Prostate gland (tissue), 2 donors: ENCODE results near the gene AASDHPPT. TPM values are rescaled to one million over a fixed set of nuclear protein-coding genes. Genes with fewer than 3 reads are reported as not detected.
A peak's percentile ranks its signal among the peaks of the same experiment; 100 is the strongest.

ENCODE experiments used
- DNase-seq: peaks from one replicate; pipeline ENCODE4 v3.0.0-alpha.2; 2019; ENCODE audit warnings: low spot score
- H3K27ac ChIP-seq, 2 donors: fragments of 200-600 bp; sonication (generic); 2 replicates each; pipeline ENCODE4 v1.5.1; 2017 to 2019
- H3K27me3 ChIP-seq: fragments of 200-600 bp; sonication (generic); replicated peaks from 2 replicates; pipeline ENCODE4 v1.5.1; 2019; ENCODE audit not compliant: insufficient read depth
- H3K36me3 ChIP-seq, 2 donors: fragments of 200-600 bp; sonication (generic); 1 replicate in 1 of 2; 2 replicates in 1 of 2; pipeline versions ENCODE4 v1.5.1 to v1.8.1; 2017 to 2019
- H3K4me1 ChIP-seq: fragments of 200-600 bp; sonication (generic); replicated peaks from 2 replicates; pipeline ENCODE4 v1.5.1; 2019
- H3K4me3 ChIP-seq, 2 donors: fragments of 200-600 bp; sonication (generic); 2 replicates each; pipeline ENCODE4 v1.5.1; 2017 to 2019
- H3K9me3 ChIP-seq: fragments of 200-600 bp; sonication (generic); 2 replicates; pipeline ENCODE4 v1.5.1; 2017
- POLR2A ChIP-seq: fragments of 450-650 bp; IDR thresholded peaks from one replicate; pipeline ENCODE4 v1.6.1; 2016; ENCODE audit warnings: antibody characterized with exemption, mild to moderate bottlenecking
- POLR2AphosphoS5 ChIP-seq: sonication (generic); formaldehyde crosslinking; IDR thresholded peaks from one replicate; pipeline ENCODE4 v1.6.1; 2017; ENCODE audit warnings: antibody characterized with exemption
- WGBS: methylation state at CpG from one replicate; pipeline ENCODE4 v1.1.5; 2018; 5-methylcytosine and 5-hydroxymethylcytosine counted together
- intact Hi-C: fragments of 100-400 bp; cut with DNase I; formaldehyde crosslinking; loops from one replicate; pipeline ENCODE4 v1.14.2; 2022
- total RNA-seq, 2 donors: library from RNA; depleted of rRNA; stranded (reverse); fragments of >200 nt; gene quantifications; one replicate each; pipeline ENCODE4 v1.1.0, GENCODE V29; 2016
- TF ChIP-seq, protein P1 (sequence below), 4 experiments: fragments of 200-600 bp in 2 of 4; fragments of 450-650 bp in 2 of 4; sonication (generic) in 2 of 4; IDR thresholded peaks; 1 replicate in 3 of 4; 2 replicates in 1 of 4; pipeline ENCODE4 v1.5.1; 2016 to 2019; ENCODE audit warnings: antibody characterized with exemption in 4 of 4, mild to moderate bottlenecking in 2 of 4, moderate library complexity in 2 of 4

The AASDHPPT gene
- total RNA-seq, 2 donors from 2014 or later, result 37.2 to 37.8 TPM

DNA sequence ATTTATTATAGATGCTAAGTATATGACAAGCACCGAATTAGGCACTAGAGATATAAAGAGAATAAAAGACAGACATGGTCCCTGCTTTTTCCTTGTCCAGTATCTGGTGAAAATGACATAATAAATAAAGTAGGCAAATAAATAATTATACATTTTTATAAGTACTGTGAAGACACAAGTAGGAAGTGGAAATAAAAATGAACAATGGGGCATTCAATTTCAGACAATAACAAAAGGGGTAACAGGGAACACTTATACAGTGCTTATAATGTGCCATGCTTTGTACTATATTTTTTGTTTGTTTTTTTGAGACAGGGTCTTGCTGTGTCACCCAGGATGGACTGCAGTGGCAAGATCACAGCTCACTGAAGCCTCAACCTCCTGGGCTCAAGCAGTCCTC lies 4.7 kb upstream of the AASDHPPT start:
- no peak overlapping the region for H3K27ac ChIP-seq
- H3K4me3 ChIP-seq, result no peak overlapping the region
- no peaks in the 10 kb centered on the region for H3K9me3 ChIP-seq
- 79% methylated on average over 1 of the region's 1 CpG for WGBS
- no peaks in the 10 kb centered on the region for H3K4me1 ChIP-seq
- no peaks in the 10 kb centered on the region for H3K27me3 ChIP-seq
- TF ChIP-seq, protein P1, sequence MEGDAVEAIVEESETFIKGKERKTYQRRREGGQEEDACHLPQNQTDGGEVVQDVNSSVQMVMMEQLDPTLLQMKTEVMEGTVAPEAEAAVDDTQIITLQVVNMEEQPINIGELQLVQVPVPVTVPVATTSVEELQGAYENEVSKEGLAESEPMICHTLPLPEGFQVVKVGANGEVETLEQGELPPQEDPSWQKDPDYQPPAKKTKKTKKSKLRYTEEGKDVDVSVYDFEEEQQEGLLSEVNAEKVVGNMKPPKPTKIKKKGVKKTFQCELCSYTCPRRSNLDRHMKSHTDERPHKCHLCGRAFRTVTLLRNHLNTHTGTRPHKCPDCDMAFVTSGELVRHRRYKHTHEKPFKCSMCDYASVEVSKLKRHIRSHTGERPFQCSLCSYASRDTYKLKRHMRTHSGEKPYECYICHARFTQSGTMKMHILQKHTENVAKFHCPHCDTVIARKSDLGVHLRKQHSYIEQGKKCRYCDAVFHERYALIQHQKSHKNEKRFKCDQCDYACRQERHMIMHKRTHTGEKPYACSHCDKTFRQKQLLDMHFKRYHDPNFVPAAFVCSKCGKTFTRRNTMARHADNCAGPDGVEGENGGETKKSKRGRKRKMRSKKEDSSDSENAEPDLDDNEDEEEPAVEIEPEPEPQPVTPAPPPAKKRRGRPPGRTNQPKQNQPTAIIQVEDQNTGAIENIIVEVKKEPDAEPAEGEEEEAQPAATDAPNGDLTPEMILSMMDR (IDR thresholded peaks at IDR 0.05), result no peak
- TF ChIP-seq POLR2AphosphoS5, result no peak
- no peak for TF ChIP-seq POLR2A
- no peaks in the 10 kb centered on the region for H3K36me3 ChIP-seq
- intact Hi-C loops, result no loop called here
- DNase-seq, result no peak

- Histone ChIP-seq H3K9me3 (no peaks in the 10 kb centered on the region), H3K4me1 (no peaks in the 10 kb centered on the region), H3K27me3 (no peaks in the 10 kb centered on the region), H3K4me3 (peak overlapping the region; percentile 80 to 92), H3K27ac (peak overlapping the region; percentile 96 to 98), H3K36me3 (no peaks in the 10 kb centered on the region)
- TF ChIP-seq, protein P1 (IDR thresholded peaks at IDR 0.05), result no peak
- intact Hi-C loops, result loop anchor here (2.0 kb wide), 1 partner anchor 56 kb away; no protein-coding TSS in a partner anchor
- WGBS, result 14% methylated on average over 19 of the region's 19 CpGs
- DNase-seq, result peak; percentile 20
These were observed 1.1 kb upstream of the AASDHPPT start for GRCh38 chr11:106076171-106076918.

- Histone ChIP-seq H3K9me3 (no peaks in the 10 kb centered on the region), H3K27me3 (no peaks in the 10 kb centered on the region), H3K27ac (peak within 1 kb of the TSS; percentile 96 to 98), H3K4me1 (no peaks in the 10 kb centered on the region), H3K36me3 (no peaks in the 10 kb centered on the region), H3K4me3 (peak within 1 kb of the TSS; percentile 80 to 92)
- peak; percentile 94 for TF ChIP-seq POLR2AphosphoS5
- TF ChIP-seq, protein P1 (IDR thresholded peaks at IDR 0.05), result peak in 3 of 4 experiments; percentile 18 to 47 (median 19)
- peak; percentile 86 for TF ChIP-seq POLR2A
- peak; percentile 99 for DNase-seq
- WGBS, result 0% methylated on average over 30 of the region's 37 CpGs
- intact Hi-C loops, result loop anchor here (2.0 kb wide), 1 partner anchor 56 kb away; no protein-coding TSS in a partner anchor
These were observed 398 bp upstream of the AASDHPPT start, which contains the start of gene KBTBD3 for GRCh38 chr11:106076919-106077608. TSS of gene KBTBD3 (minus strand) at chr11:106077347. CDS start at chr11:106059097, 18,250 bp downstream.

- TF ChIP-seq, protein P1 (IDR thresholded peaks at IDR 0.05), result no peak
- no peak for TF ChIP-seq POLR2A
- TF ChIP-seq POLR2AphosphoS5, result no peak
- Histone ChIP-seq H3K4me1 (no peaks in the 10 kb centered on the region), H3K9me3 (no peaks in the 10 kb centered on the region), H3K36me3 (no peaks in the 10 kb centered on the region), H3K27me3 (no peaks in the 10 kb centered on the region), H3K4me3 (no peak overlapping the region), H3K27ac (no peak overlapping the region)
- DNase-seq, result no peak
- intact Hi-C loops, result no loop called here
These were observed 4.6 kb downstream of the AASDHPPT start for GRCh38 chr11:106082096-106082495.
